ENCODE results near the gene GOT1.

- TF ChIP-seq EZH2 (IDR thresholded peaks at IDR 0.05; ENCODE audit: insufficient read depth, poor library complexity, severe bottlenecking) (no peak), EZH2phosphoT487 (IDR thresholded peaks at IDR 0.05; ENCODE audit: insufficient read depth, low read depth) (no peak)
These were observed 11.4 kb downstream of the GOT1 start for GRCh38 chr10:99418910-99419624.

Measured in GM23248 (cell line).